ENCODE results near the gene PCDHA1.

DNA sequence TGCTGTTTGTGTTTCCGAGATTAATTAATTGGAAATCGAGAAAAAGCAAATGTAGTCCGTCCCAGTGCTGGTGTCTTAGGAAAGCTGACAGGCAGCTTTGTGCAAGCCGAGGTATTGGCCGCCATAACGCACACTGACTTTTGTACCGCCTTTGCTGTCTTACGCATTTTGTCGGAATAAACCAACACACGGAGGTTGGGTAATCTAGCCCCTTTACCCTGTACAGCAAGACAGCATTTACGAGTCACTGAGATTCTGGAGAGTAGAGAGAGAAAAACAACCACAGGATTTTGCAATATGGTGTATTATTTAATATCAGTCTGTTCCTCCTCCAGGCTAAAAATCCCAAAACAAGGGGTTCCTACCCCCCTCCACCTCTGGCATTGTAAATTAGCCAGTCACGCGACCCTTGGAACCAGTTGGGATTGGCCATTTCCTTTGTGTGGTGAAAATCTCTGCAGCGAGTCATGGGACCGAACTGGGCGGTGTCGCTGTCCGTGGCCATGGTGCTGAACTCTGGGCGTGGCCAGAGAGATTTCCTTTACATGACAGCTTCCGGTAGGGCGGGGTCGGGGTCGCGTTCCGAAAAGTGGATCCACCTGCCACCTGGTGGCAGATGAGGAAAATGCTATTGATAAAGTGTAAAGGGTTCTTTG is 255.0 kb downstream of the PCDHA1 start:
- TF ChIP-seq, protein P1, sequence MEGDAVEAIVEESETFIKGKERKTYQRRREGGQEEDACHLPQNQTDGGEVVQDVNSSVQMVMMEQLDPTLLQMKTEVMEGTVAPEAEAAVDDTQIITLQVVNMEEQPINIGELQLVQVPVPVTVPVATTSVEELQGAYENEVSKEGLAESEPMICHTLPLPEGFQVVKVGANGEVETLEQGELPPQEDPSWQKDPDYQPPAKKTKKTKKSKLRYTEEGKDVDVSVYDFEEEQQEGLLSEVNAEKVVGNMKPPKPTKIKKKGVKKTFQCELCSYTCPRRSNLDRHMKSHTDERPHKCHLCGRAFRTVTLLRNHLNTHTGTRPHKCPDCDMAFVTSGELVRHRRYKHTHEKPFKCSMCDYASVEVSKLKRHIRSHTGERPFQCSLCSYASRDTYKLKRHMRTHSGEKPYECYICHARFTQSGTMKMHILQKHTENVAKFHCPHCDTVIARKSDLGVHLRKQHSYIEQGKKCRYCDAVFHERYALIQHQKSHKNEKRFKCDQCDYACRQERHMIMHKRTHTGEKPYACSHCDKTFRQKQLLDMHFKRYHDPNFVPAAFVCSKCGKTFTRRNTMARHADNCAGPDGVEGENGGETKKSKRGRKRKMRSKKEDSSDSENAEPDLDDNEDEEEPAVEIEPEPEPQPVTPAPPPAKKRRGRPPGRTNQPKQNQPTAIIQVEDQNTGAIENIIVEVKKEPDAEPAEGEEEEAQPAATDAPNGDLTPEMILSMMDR (IDR thresholded peaks at IDR 0.05), result peak; percentile 89
- TF ChIP-seq EZH2phosphoT487 (IDR thresholded peaks at IDR 0.05) (no peak), EZH2 (IDR thresholded peaks at IDR 0.05) (no peak)
